Inflammatory macrophage (primary cell): ENCODE measurements around the gene ERGIC1.
"Not testable (repeated sequence)": the region's sequence is repeated elsewhere in the genome, so short reads cannot be mapped to it uniquely, and the experiment has no call there.

Experiments
- DNase-seq, 2 donors: peaks; one replicate each; pipeline ENCODE4 v3.0.0-alpha.2; 2020 to 2022
- total RNA-seq, 18 experiments: gene quantifications; one replicate each; lab custom pipeline; 2026; ENCODE audit warnings: mixed read lengths in 6 of 18, inconsistent platforms in 2 of 18; lab: John Stamatoyannopoulos, UW

ERGIC1 gene
- 105 to 275 (median 192) reads per million in 18 experiments for total RNA-seq

- DNase-seq, result peak; percentile 73 to 83
These were observed at the start of gene ERGIC1 for GRCh38 chr5:172833686-172834414. Gene ERGIC1 (plus strand): TSS chr5:172834251. CDS start chr5:172834414, 163 bp downstream.

- no peak for DNase-seq
These were observed 48.5 kb upstream of the ERGIC1 start for GRCh38 chr5:172785429-172786088.

- DNase-seq, result no peak
These were observed 47.2 kb upstream of the ERGIC1 start for GRCh38 chr5:172786736-172787462.

GRCh38 chr5:172787538-172787937, 46.5 kb upstream of the ERGIC1 start:
- not testable (repeated sequence) for DNase-seq

GRCh38 chr5:172788771-172789686, 45.0 kb upstream of the ERGIC1 start:
- DNase-seq, result peak in 1 of 2 donors; percentile 69

- DNase-seq, result peak in 1 of 2 donors; percentile 9
These were observed 44.2 kb upstream of the ERGIC1 start for GRCh38 chr5:172789687-172790495.

- no peak for DNase-seq
These were observed 43.6 kb upstream of the ERGIC1 start for GRCh38 chr5:172790496-172790889.

- DNase-seq, result no peak
These were observed 42.8 kb upstream of the ERGIC1 start for GRCh38 chr5:172791286-172791685.

GRCh38 chr5:172791726-172792445, 42.2 kb upstream of the ERGIC1 start:
- no peak for DNase-seq

- peak in 1 of 2 donors; percentile 28 for DNase-seq
These were observed 41.1 kb upstream of the ERGIC1 start for GRCh38 chr5:172792701-172793570.

- peak; percentile 74 to 82 for DNase-seq
These were observed 40.2 kb upstream of the ERGIC1 start for GRCh38 chr5:172793577-172794488.

GRCh38 chr5:172795318-172795977, 38.6 kb upstream of the ERGIC1 start:
- DNase-seq, result no peak

GRCh38 chr5:172796306-172796705, 37.7 kb upstream of the ERGIC1 start:
- DNase-seq, result no peak

GRCh38 chr5:172797771-172798191, 36.3 kb upstream of the ERGIC1 start:
- peak in 1 of 2 donors; percentile 39 for DNase-seq

GRCh38 chr5:172798422-172799215, 35.4 kb upstream of the ERGIC1 start:
- peak; percentile 95 to 97 for DNase-seq

- DNase-seq, result no peak
These were observed 34.6 kb upstream of the ERGIC1 start for GRCh38 chr5:172799416-172799815.

GRCh38 chr5:172800088-172800551, 33.9 kb upstream of the ERGIC1 start:
- DNase-seq, result peak; percentile 99
